Measurements from ENCODE around the gene CPN1. TPM values are rescaled to one million over a fixed set of nuclear protein-coding genes. Genes with fewer than 3 reads are reported as not detected.

CPN1 gene
- total and polyA plus RNA-seq, 2 of the 8 experiments (the other 6 are each of a cell fraction or from before 2014, with no cell fraction given): 0.15 to 0.20 TPM

- Histone ChIP-seq H3K27me3 (replicated peaks in 1 of 4; ENCODE audit: control insufficient read depth in 3 of 4, extremely low read depth in 1 of 4, insufficient read depth in 3 of 4, low read length in 3 of 4) (no peaks in the 10 kb centered on the region), H3K9ac (replicated peaks in 1 of 4; ENCODE audit: extremely low read depth in 1 of 4, low read depth in 3 of 4, low read length in 3 of 4) (no peak overlapping the region), H3K27ac (ENCODE audit: low read depth, low read length) (no peak overlapping the region), H2AK5ac (ENCODE audit: low read depth, low read length) (no peak overlapping the region), H3K23me2 (ENCODE audit: low read depth, low read length) (no peaks in the 10 kb centered on the region), H3K18ac (ENCODE audit: extremely low read depth, low read length) (peak overlapping the region; percentile 71), H3K79me2 (ENCODE audit: control insufficient read depth in 1 of 2, insufficient read depth in 2 of 2, low read length in 2 of 2) (no peaks in the 10 kb centered on the region), H4K5ac (ENCODE audit: insufficient read length, low read depth, low read length) (no peak overlapping the region), H4K20me1 (replicated peaks in 1 of 2; ENCODE audit: control insufficient read depth in 1 of 2, insufficient read depth in 2 of 2, low read length in 2 of 2) (no peaks in the 10 kb centered on the region), H3K4me3 (ENCODE audit: extremely low read depth in 1 of 4, insufficient read depth in 2 of 4, low read depth in 3 of 4, low read length in 4 of 4) (no peak overlapping the region), H4K91ac (replicated peaks; ENCODE audit: insufficient read length, low read length) (no peak overlapping the region), H2BK12ac (ENCODE audit: low read depth, low read length) (no peak overlapping the region; the same call in 1 of the 2 replicates), H3K36me3 (ENCODE audit: control insufficient read depth in 2 of 4, insufficient read depth in 4 of 4, low read length in 3 of 4) (no peaks in the 10 kb centered on the region), H3K4me1 (replicated peaks in 1 of 4; ENCODE audit: control insufficient read depth in 3 of 4, insufficient read depth in 4 of 4, low read length in 3 of 4) (peaks cover 0 to 7% (median 1%) of the 10 kb centered on the region in 4 experiments; a peak in 5 of 7 replicates), H3K9me3 (ENCODE audit: insufficient read depth in 2 of 2, low read depth in 1 of 2, low read length in 1 of 2) (no peaks in the 10 kb centered on the region), H2BK15ac (ENCODE audit: low read length) (peak overlapping the region; percentile 90), H3K4ac (replicated peaks; ENCODE audit: insufficient read length, low read depth, low read length) (no peak overlapping the region), H4K8ac (ENCODE audit: extremely low read depth, insufficient read depth, low read length) (peak overlapping the region; percentile 54; the same call in 1 of the 2 replicates), H2BK120ac (replicated peaks; ENCODE audit: low read depth, low read length) (no peak overlapping the region), H2BK5ac (ENCODE audit: low read depth, low read length) (no peak overlapping the region; the same call in 1 of the 2 replicates), H3K14ac (ENCODE audit: insufficient read length) (no peak overlapping the region), H3K4me2 (ENCODE audit: insufficient read depth in 1 of 2, low read depth in 2 of 2, low read length in 2 of 2) (no peak overlapping the region), H2AFZ (ENCODE audit: low read length) (0 out of 2 replicates have a peak overlapping the region, but pooled peaks have one; percentile 66), H3K79me1 (ENCODE audit: low read depth, low read length) (no peaks in the 10 kb centered on the region), H3K23ac (ENCODE audit: insufficient read length) (no peak overlapping the region), H3K56ac (replicated peaks; ENCODE audit: insufficient read length, low read depth, low read length) (no peak overlapping the region), H2BK20ac (ENCODE audit: low read length) (peak overlapping the region; percentile 98; the same call in 1 of the 2 replicates)
- ChIA-PET POLR2A (ENCODE audit: partially characterized antibody) (interaction anchor here (0.8 to 1.8 kb wide), 2 partner anchors 11 to 107 kb away, joined by 4 to 8 read pairs; partner anchors contain the start of gene DNMBP), CTCF (ENCODE audit: partially characterized antibody) (interaction anchor here (0.9 to 6.0 kb wide), 9 partner anchors 8 to 124 kb away, joined by 3 to 33 read pairs (median 5); partner anchors contain the start of gene DNMBP)
- no peak for TF ChIP-seq SP2 (IDR thresholded peaks at IDR 0.05; ENCODE audit: low read length)
- 84% methylated on average over 5 of the region's 5 CpGs; no CpG with 5 or more reads in 1 of the 2 experiments for WGBS, 2 experiments (ENCODE audit: extremely low coverage in 1 of 2, insufficient coverage in 1 of 2, insufficient read length in 1 of 2, insufficient replicate concordance in 2 of 2, low coverage in 1 of 2, low lambda C conversion rate in 2 of 2, missing lambda C conversion rate in 1 of 2)
- FAIRE-seq: no peak
- DNase-seq (ENCODE audit: low read depth in 1 of 2, low spot score in 2 of 2): no peak
Measured at GRCh38 chr10:100020142-100020885, 61.4 kb downstream of the CPN1 start.
